Glomerular visceral epithelial cell (primary cell): ENCODE measurements around the gene FRRS1L.

Source experiments
- DNase-seq: peaks from one replicate; pipeline ENCODE4 v3.0.0-alpha.2; 2016; ENCODE audit errors: extremely low spot score

FRRS1L gene

GRCh38 chr9:109176963-109177362 lies 9.9 kb upstream of the FRRS1L start:
- no peak for DNase-seq

- DNase-seq = no peak
Measured at GRCh38 chr9:109176386-109176785, 9.3 kb upstream of the FRRS1L start.

GRCh38 chr9:109172935-109173334 lies 5.9 kb upstream of the FRRS1L start:
- DNase-seq = no peak

GRCh38 chr9:109171926-109172325 lies 4.9 kb upstream of the FRRS1L start:
- no peak for DNase-seq

- DNase-seq = no peak
Measured at GRCh38 chr9:109168170-109168569, 1.1 kb upstream of the FRRS1L start.

GRCh38 chr9:109167716-109168115 lies 667 bp upstream of the FRRS1L start:
- no peak for DNase-seq

- no peak for DNase-seq
Measured at GRCh38 chr9:109166171-109166770, 778 bp downstream of the FRRS1L start.

GRCh38 chr9:109164042-109164441 lies 3.0 kb downstream of the FRRS1L start:
- no peak for DNase-seq

- no peak for DNase-seq
Measured at GRCh38 chr9:109163194-109163593, 3.9 kb downstream of the FRRS1L start.

- no peak for DNase-seq
Measured at GRCh38 chr9:109162677-109163076, 4.4 kb downstream of the FRRS1L start.

- DNase-seq = no peak
Measured at GRCh38 chr9:109161471-109161870, 5.6 kb downstream of the FRRS1L start.

- DNase-seq = no peak
Measured at GRCh38 chr9:109159583-109159982, 7.5 kb downstream of the FRRS1L start.

GRCh38 chr9:109158651-109159050 lies 8.4 kb downstream of the FRRS1L start:
- no peak for DNase-seq

- no peak for DNase-seq
Measured at GRCh38 chr9:109156708-109157107, 10.3 kb downstream of the FRRS1L start.

GRCh38 chr9:109150925-109151545 lies 16.0 kb downstream of the FRRS1L start:
- DNase-seq = no peak

GRCh38 chr9:109149722-109150121 lies 17.3 kb downstream of the FRRS1L start:
- DNase-seq = no peak

GRCh38 chr9:109149089-109149488 lies 18.0 kb downstream of the FRRS1L start:
- DNase-seq = no peak

GRCh38 chr9:109145051-109145450 lies 22.0 kb downstream of the FRRS1L start:
- DNase-seq = no peak

GRCh38 chr9:109143881-109144562 lies 23.0 kb downstream of the FRRS1L start:
- peak; percentile 36 for DNase-seq

- no peak for DNase-seq
Measured at GRCh38 chr9:109141375-109141774, 25.7 kb downstream of the FRRS1L start.

GRCh38 chr9:109139851-109140250 lies 27.2 kb downstream of the FRRS1L start:
- no peak for DNase-seq

- DNase-seq = no peak
Measured at GRCh38 chr9:109138421-109138820, 28.6 kb downstream of the FRRS1L start.

- DNase-seq = no peak
Measured at GRCh38 chr9:109134167-109134578, 32.9 kb downstream of the FRRS1L start.
